HEK293T (cell line): ENCODE measurements around the gene ARSA.

Experiments
- CTCF ChIA-PET: fragments of 350-600 bp; formaldehyde crosslinking; extraction: SDS; loops from one replicate; lab custom pipeline; 2021; ENCODE audit warnings: antibody characterized with exemption, inconsistent platforms; lab: Yijun Ruan, JAX
- POLR2A ChIA-PET: fragments of 350-600 bp; formaldehyde crosslinking; extraction: SDS; loops from one replicate; lab custom pipeline; 2020; ENCODE audit warnings: antibody characterized with exemption, inconsistent platforms; lab: Yijun Ruan, JAX
- DNase-seq: peaks from one replicate; pipeline ENCODE4 v3.0.0; 2012; ENCODE audit warnings: mixed read lengths; ENCODE audit errors: extremely low spot score
- ARNT ChIP-seq: fragments of 450-650 bp; IDR thresholded peaks from 2 replicates; pipeline ENCODE4 v1.6.1; 2017; ENCODE audit warnings: mild to moderate bottlenecking
- BHLHE40 ChIP-seq: fragments of 450-650 bp; IDR thresholded peaks from 2 replicates; pipeline ENCODE4 v1.6.1; 2016; ENCODE audit warnings: mild to moderate bottlenecking, moderate library complexity, borderline replicate concordance
- CTBP1 ChIP-seq: fragments of 450-650 bp; IDR thresholded peaks from 2 replicates; pipeline ENCODE4 v1.6.1; 2016; ENCODE audit warnings: borderline replicate concordance
- ELF4 ChIP-seq: fragments of 450-650 bp; IDR thresholded peaks from 2 replicates; pipeline ENCODE4 v1.6.1; 2017; ENCODE audit warnings: antibody characterized with exemption
- FOXA1 ChIP-seq: fragments of 450-650 bp; IDR thresholded peaks from 2 replicates; pipeline ENCODE4 v1.6.1; 2016; ENCODE audit warnings: mild to moderate bottlenecking
- FOXK2 ChIP-seq: fragments of 450-650 bp; IDR thresholded peaks from 2 replicates; pipeline ENCODE4 v1.6.1; 2016; ENCODE audit warnings: mild to moderate bottlenecking
- FOXM1 ChIP-seq: fragments of 450-650 bp; IDR thresholded peaks from 2 replicates; pipeline ENCODE4 v1.6.1; 2017; ENCODE audit warnings: mild to moderate bottlenecking, borderline replicate concordance
- HDGF ChIP-seq: fragments of 450-650 bp; IDR thresholded peaks from 2 replicates; pipeline ENCODE4 v1.6.1; 2017; ENCODE audit warnings: antibody characterized with exemption, borderline replicate concordance
- L3MBTL2 ChIP-seq: fragments of 450-650 bp; conservative IDR thresholded peaks from 2 replicates; pipeline ENCODE4 v1.6.1; 2016; ENCODE audit warnings: mild to moderate bottlenecking
- LEF1 ChIP-seq: fragments of 450-650 bp; IDR thresholded peaks from 2 replicates; pipeline ENCODE4 v1.6.1; 2017; ENCODE audit warnings: mild to moderate bottlenecking, borderline replicate concordance
- NFRKB ChIP-seq: fragments of 450-650 bp; IDR thresholded peaks from 2 replicates; pipeline ENCODE4 v1.6.1; 2016; ENCODE audit warnings: mild to moderate bottlenecking, moderate library complexity
- PKNOX1 ChIP-seq: fragments of 450-650 bp; IDR thresholded peaks from 2 replicates; pipeline ENCODE4 v1.6.1; 2016
- SP1 ChIP-seq: fragments of 450-650 bp; IDR thresholded peaks from 2 replicates; pipeline ENCODE4 v1.6.1; 2017
- SUZ12 ChIP-seq: fragments of 450-650 bp; IDR thresholded peaks from 2 replicates; pipeline ENCODE4 v1.6.1; 2016; ENCODE audit warnings: mild to moderate bottlenecking
- TARDBP ChIP-seq: fragments of 450-650 bp; IDR thresholded peaks from 2 replicates; pipeline ENCODE4 v1.6.1; 2016
- ZNF384 ChIP-seq: fragments of 450-650 bp; IDR thresholded peaks from 2 replicates; pipeline ENCODE4 v1.6.1; 2016

ARSA gene

GRCh38 chr22:50585238-50585637, 42.7 kb downstream of the ARSA start:
- TF ChIP-seq L3MBTL2 (no peak), CTBP1 (no peak), SP1 (no peak), ELF4 (no peak), NFRKB (no peak), TARDBP (no peak), ZNF384 (no peak), BHLHE40 (no peak), FOXK2 (no peak), PKNOX1 (no peak), ARNT (no peak), FOXM1 (no peak), FOXA1 (no peak), LEF1 (no peak)
- DNase-seq: no peak
- POLR2A ChIA-PET: interaction anchor here (1.0 kb wide), 1 partner anchor 9 kb away, joined by 4 read pairs; no protein-coding TSS in a partner anchor
- CTCF ChIA-PET: interaction anchor here (1.0 kb wide), 1 partner anchor 36 kb away, joined by 3 read pairs; no protein-coding TSS in a partner anchor

GRCh38 chr22:50584106-50585096, 43.6 kb downstream of the ARSA start:
- DNase-seq: no peak
- ChIA-PET POLR2A (interaction anchor here (1.0 kb wide), 1 partner anchor 8 kb away, joined by 4 read pairs; no protein-coding TSS in a partner anchor), CTCF (interaction anchor here (0.7 to 1.0 kb wide), 2 partner anchors 36 to 311 kb away, joined by 3 to 7 read pairs; no protein-coding TSS in a partner anchor)
- TF ChIP-seq FOXK2 (no peak), LEF1 (no peak), SP1 (no peak), BHLHE40 (no peak), HDGF (no peak)

GRCh38 chr22:50583294-50583861, 44.6 kb downstream of the ARSA start:
- ChIA-PET CTCF (interaction anchor here (0.7 to 1.0 kb wide), 2 partner anchors 56 to 310 kb away, joined by 3 to 7 read pairs; no protein-coding TSS in a partner anchor), POLR2A (interaction anchor here (0.6 to 3.0 kb wide), 14 partner anchors 7 to 59 kb away, joined by 3 to 16 read pairs (median 4); partner anchors contain the start of genes ARSA, MAPK8IP2, SCO2 and SYCE3)
- TF ChIP-seq SP1 (no peak), ELF4 (no peak), BHLHE40 (no peak), SUZ12 (no peak), CTBP1 (no peak), LEF1 (no peak), ARNT (no peak), L3MBTL2 (no peak; the same call in 1 of the 2 replicates), TARDBP (no peak), HDGF (no peak), PKNOX1 (no peak), ZNF384 (no peak), FOXK2 (no peak), FOXA1 (no peak), FOXM1 (no peak), NFRKB (no peak)
- no peak for DNase-seq

GRCh38 chr22:50582493-50583293, 45.3 kb downstream of the ARSA start, which contains the start of gene CHKB:
TSS of gene CHKB (minus strand) at chr22:50582849. CDS start at chr22:50582781, 68 bp downstream.
- CTCF ChIA-PET: interaction anchor here (1.0 kb wide), 1 partner anchor 55 kb away, joined by 3 read pairs; no protein-coding TSS in a partner anchor
- TF ChIP-seq SP1: no peak
- TF ChIP-seq ZNF384: no peak
- TF ChIP-seq ELF4: peak; percentile 25
- TF ChIP-seq L3MBTL2: peak; percentile 55
- no peak for TF ChIP-seq PKNOX1
- POLR2A ChIA-PET: interaction anchor here (0.6 to 3.0 kb wide), 17 partner anchors 8 to 75 kb away, joined by 3 to 16 read pairs (median 4); partner anchors contain the start of genes ARSA, LMF2, MAPK8IP2 and NCAPH2
- peak; percentile 100 for DNase-seq

- peak; percentile 28 for DNase-seq
- CTCF ChIA-PET: no interaction called here
- POLR2A ChIA-PET: interaction anchor here (1.0 to 3.0 kb wide), 14 partner anchors 10 to 74 kb away, joined by 3 to 16 read pairs (median 5); partner anchors contain the start of genes ARSA, LMF2, NCAPH2 and SCO2
- no peak for TF ChIP-seq LEF1
- TF ChIP-seq TARDBP: no peak
- TF ChIP-seq L3MBTL2: peak; percentile 61; the same call in 1 of the 2 replicates
Measured at GRCh38 chr22:50581950-50582492, 45.9 kb downstream of the ARSA start.
